DMS 273 (cell line): ENCODE measurements around the gene RAD23A.
A peak's percentile ranks its signal among the peaks of the same experiment; 100 is the strongest.
"Not testable (repeated sequence)": the region's sequence is repeated elsewhere in the genome, so short reads cannot be mapped to it uniquely, and the experiment has no call there.

Experiments used
- DNase-seq: peaks from one replicate; lab custom pipeline; 2025; ENCODE audit not compliant: unreplicated experiment; lab: John Stamatoyannopoulos, UW

The RAD23A gene

GRCh38 chr19:12945479-12946091, at the start of gene RAD23A:
Gene RAD23A (plus strand): TSS chr19:12945862. CDS start chr19:12945949, 87 bp downstream.
- peak; percentile 100 for DNase-seq

DNA sequence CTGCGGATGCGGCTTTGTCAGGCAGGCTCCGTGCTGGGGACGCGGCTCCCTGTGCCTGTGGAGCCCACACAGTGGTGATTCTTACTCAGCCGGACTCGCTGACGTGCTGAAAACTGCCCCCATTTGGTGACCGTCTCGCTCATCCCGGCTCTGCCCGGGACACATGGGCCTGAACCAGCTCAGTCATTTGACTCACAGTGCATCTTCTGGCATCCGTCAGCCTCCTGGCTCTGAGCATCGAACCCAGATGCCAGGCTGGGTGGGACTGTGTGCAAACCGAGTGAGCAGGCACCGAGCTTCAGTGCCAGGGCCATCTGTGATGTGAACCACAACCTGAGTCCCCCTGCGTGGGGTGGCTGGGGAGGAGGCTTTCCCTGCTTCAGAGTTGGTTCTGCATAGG, 49.2 kb upstream of the RAD23A start:
- DNase-seq: no peak

DNA sequence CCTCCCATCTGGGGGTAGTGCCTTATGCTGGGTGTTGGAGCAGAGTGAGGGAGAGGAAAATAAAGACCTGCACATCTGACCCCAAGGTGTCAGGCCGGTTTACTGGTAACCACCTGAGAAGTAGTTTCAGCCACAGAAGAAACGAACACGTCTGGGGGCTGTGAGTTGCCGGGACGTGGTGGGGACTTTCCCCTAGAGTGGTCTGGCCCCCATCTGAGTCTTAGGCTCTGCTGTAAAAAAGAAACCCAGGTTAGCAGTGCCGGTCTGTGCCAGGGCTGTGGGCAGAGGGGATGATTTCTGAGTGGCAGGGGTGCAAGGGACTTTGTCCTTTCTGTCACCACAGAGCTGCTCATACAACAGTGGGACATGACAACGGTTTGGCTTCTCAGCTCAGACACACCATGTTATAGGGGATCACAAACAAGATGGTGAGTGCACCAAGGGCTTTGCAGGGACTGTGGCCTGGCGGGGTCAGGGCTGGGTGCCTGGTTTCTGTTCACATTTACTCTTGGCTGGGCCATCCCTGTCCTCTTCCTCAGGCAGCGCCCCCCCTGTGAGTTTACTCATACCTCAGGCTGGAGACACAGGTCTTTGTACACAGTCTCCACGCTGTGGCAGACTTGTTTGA, 45.7 kb upstream of the RAD23A start:
- no peak for DNase-seq

DNA sequence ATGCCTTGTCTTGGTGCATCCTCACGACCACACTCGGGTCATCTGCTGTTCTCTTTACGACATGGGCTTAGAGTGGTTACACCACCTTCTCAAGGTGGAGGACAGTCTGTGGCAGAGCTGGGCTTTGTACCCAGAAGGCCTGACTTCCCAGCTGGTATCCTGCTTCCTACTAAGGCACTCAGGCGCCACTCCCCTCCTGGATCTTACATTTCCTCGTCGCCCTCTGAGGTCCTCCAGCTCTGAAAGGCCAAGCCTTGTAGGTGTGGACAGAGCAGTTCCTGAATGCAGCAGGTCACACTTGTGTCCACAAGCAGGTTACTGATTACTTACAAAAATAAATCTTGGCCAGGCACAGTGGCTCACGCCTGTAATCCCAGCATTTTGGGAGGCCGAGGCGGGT, 38.5 kb upstream of the RAD23A start:
- no peak for DNase-seq

DNA sequence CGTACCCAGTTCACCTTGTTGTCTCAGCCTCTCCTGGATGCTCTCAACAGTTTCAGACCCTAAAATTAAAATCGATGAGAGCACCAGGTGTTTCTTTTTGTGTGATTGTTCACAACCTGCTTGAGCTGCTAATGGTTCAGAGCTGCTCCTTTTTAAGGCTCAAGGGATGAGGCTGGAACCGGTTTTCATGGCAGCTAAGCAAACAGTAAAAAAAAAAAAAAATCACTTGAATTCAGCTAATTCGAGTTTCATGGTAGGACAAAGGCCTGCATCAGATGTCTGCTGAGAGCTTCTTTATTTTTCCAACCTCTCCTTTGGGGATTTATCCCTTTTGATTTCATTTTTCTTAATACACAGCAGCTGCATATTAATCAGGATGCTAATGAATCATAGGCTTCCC, 33.1 kb upstream of the RAD23A start:
- no peak for DNase-seq

- DNase-seq: peak; percentile 99
These were observed 32.6 kb upstream of the RAD23A start for GRCh38 chr19:12913011-12913561.

DNA sequence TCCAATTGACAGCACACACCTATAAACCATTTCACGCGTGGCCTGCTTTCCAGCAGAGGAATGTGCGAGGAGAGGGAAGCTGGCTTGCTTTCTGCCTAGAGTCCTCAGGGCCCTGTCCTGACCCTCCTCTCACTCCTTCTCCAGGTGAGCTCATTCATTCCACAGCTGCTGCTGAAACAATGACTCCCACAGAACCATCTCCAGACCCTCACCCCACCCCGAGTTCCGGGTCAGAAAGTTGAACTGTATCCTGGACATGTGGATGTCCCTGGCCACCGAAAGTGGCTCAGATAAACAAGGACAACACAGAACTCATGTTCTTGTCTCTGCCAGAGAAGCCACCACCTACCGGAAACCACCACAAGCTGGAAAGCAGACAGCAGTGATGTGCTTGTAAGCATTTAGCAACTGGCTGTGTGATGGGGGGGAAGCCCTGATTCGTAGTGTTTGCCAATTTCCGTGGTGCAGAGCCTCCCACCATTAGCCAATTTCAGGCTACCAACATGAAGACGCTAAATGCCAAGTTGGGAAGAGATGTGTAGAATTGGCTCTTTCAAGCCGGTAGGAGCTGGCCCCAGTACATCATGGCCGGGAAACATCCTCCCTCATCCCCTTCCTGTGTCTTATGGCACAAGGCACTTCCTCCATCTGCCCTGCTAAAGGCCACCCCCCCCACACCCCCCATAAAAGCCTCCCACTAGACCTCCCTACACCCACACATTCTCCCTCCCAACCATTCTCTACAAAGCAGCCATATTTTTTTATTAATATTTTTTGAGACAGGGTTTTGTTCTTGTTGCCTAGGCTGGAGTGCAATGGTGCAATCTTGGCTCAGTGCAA, 31.6 kb upstream of the RAD23A start:
- DNase-seq: peak; percentile 50

DNA sequence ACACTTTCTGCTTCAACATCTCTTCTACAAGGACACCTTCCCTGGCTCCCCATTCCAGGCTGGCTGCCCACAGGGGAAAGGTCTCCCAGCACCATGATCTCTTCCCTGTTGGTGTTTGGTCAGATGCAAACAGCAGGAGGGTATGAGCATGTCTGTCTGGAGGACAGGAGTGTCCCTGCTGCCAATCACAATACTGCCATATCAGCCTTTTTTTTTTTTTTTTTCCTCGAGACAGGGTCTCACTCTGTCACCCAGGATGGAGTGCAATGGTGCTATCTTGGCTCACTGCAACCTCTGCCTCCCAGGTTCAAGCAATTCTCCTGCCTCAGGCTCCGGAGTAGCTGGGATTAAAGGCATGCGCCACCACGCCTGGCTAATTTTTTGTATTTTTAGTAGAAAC, 29.8 kb upstream of the RAD23A start:
- not testable (repeated sequence) for DNase-seq

- DNase-seq: no peak
These were observed 27.4 kb upstream of the RAD23A start for GRCh38 chr19:12918253-12918652.

DNA sequence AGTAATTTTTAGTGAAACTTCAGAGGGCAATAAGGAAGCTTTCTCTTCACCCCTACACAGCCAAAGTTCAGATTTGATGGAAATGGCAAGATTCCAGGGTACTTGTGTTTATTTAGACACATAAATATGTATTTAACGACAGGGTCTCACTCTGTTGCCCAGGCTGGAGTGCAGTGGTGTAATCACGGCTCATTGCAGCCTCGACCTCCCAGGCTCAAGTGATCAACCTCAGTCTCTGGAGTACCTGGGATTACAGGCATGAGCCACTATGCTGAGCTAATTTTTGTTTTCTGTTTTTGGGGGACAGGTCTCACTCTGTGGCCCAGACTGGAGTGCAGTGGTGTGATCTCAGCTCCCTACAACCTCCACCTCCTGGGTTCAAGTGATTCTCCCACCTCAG, 24.6 kb upstream of the RAD23A start:
- DNase-seq: no peak

DNA sequence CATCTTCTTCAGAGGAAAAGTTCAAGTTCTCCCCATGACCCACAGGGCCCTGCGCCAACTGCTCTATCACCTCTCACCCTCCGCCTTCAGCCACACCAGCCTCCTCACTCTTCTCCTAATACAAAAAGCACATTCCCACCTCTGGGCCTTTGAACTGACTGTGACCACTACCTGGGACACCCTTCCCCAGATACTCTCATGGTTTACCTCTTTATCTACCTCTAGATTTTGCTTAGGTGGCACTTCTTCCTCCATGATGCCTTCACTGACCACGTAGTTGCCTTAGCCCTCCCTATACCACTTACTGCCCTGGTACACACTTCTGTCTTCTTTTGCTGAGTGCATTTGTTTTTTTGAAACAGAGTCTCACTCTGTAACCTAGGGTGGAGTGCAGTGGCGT, 22.7 kb upstream of the RAD23A start:
- no peak for DNase-seq

GRCh38 chr19:12924621-12925310, 20.9 kb upstream of the RAD23A start:
- DNase-seq: no peak

DNA sequence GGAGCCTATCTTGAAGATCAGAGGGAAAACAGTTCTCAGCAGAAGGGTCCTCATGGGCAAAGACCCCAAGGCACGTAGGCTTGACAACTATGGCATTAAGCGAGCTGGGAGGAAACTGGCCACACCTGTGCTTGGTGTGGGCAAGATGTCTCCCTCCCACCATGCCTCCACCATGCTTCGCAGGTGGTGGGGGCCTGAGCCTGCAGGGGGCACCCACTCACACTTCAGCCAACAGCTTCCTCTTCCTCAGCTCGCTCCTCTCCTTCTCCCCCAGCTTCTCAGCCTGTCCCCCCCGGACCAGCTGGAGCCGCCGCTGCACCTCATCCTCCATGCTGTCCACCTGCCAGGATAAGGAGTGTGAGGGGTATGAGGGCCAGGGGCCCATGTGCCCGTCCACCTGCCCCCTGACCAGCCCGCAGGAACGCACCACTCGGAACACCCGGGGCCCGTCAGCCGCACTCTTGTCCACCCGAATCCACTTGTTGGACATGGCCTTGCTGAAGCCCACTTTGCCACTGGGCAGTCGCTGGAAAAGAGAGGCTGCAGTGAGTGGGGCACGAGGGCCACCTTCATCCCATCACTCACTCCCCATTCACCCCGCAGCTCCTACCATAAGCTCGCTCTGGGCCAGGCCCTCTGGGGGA, 15.5 kb upstream of the RAD23A start:
- no peak for DNase-seq

DNA sequence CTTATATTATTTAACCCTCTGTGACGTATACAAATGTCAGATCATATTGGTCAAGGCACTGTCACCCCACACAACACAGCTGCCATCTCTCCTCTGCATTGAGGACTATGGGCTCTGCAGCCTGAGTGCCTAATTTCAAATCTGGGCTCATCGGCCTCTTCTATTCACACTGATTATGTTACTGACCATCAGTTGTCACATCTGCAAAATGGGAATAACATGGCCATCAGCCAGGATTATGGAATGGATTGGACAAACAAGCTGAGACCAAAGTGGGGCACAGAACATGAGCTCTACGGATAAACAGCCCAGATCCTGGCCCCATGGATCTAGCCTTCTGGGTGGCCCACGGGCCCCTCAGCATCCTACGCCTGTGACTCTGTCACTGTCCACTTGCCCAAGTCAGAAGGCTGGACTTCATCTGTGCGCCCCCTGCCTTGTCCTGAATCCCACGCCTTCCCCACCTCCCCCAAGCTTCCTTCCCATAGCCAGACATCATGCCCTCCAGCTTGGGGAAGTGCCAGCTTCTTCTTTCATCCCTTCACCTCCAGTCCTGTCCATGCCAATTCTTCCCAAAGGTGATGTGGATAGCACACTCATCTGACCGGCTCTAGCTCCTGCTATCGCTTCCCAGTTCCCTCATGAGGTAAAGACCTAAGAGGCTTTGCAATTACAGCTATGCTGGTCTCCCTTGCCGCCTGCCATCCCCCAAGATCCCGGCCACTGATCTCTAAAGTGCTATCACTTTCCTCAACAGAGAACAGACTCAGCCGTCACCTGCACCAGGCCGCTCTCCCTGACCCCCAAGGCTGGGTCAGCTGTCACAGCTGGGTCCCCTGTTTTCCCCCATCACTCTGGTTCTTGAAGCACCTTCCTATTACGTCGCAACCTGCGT, 13.0 kb upstream of the RAD23A start:
- DNase-seq: no peak

- DNase-seq: peak; percentile 96
These were observed 12.2 kb upstream of the RAD23A start, which contains the start of gene FARSA for GRCh38 chr19:12933287-12934072. Gene FARSA (minus strand): TSS chr19:12933711. CDS start chr19:12933696, 15 bp downstream.

- DNase-seq: no peak
These were observed 10.6 kb upstream of the RAD23A start for GRCh38 chr19:12935071-12935470.

DNA sequence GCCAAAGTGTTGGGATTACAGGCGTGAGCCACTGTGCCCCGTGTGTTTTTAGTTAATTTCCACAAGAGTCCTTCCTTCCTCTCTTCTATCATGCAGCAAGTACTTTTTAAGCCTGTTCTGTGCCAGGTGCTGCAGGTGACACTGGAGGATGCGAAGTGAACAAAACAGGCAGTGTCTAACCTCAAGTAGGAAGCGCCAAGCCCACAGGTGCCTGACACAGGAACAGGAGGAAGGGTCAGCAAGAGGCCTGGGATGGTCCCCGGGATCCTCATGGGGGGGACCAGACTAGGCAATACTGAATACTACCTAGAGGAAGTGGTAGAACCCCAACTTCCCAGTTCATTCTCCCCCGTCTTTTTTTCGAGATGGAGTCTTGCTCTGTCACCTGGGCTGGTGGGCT, 9.1 kb upstream of the RAD23A start:
- DNase-seq: no peak

- peak; percentile 84 for DNase-seq
These were observed 8.4 kb upstream of the RAD23A start for GRCh38 chr19:12937093-12937926.
